ENCODE data around the gene IDH3G.

The IDH3G gene

DNA sequence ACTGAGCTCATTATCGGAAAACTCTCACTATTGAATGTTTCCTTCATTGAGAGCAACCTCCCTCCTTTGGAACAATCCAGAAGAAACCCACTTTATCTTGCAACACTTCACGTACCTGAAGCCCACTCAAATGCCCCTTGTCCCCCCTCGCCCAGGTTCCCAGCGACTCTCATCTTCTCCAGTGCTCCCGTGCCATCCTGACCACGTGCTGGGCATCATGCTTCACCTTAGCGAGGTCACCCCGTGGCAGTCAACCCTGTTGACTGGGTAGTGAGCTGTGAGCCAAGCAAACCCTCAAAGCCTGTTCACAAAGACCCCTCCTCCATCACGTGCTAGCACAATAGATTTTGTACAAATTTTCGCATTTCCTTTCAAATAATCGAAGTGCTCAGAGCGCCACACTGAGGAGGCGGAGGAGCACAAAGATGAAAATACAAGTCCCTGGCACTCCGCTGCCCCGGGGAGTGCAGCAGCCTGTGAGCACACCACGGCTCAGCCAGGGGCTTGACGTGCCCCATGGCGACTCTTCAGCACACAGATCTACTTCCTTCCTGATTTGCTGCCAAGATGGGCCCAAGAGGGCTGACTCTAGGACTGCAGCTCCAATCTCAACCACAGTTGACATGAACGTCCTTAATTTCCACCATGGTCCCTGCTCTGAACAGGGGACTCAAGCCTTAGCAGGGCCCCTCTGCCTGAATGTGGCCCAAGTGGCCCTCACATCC, 20.6 kb upstream of the IDH3G start:
- DNase-seq, result no peak

- DNase-seq, result no peak
Observed at GRCh38 chrX:153813161-153813560, 19.0 kb upstream of the IDH3G start.

GRCh38 chrX:153812220-153812619, 18.0 kb upstream of the IDH3G start:
- DNase-seq, result no peak

- no peak for DNase-seq
Observed at GRCh38 chrX:153807976-153808375, 13.8 kb upstream of the IDH3G start.

DNA sequence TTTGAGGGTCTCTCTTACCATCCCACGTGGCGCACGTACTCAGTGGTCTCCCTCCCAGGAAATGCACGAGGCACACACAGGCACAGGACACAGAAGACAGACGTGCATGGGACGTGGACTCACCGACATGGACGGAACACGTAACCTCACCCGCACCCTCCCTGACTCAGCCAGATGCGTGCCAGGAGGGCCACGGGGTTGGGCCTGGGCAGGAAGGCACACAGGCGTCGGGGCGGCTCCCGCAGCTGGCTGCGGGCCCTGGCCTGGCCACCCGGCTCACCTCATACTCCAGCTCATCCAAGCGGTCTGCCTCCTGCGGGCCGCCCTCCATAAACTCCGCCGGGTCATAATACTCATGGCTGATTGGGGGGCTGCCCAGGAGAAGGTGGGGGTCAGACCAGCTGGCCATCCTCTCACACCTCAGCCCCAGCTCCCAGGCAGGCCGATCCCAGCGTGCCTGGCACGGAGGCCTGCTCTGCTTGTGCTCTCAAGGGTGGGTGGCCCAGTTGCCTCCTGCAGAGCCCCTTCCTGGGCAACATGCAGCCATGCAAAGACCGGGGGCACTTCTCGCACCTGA, 12.9 kb upstream of the IDH3G start:
- no peak for DNase-seq

DNA sequence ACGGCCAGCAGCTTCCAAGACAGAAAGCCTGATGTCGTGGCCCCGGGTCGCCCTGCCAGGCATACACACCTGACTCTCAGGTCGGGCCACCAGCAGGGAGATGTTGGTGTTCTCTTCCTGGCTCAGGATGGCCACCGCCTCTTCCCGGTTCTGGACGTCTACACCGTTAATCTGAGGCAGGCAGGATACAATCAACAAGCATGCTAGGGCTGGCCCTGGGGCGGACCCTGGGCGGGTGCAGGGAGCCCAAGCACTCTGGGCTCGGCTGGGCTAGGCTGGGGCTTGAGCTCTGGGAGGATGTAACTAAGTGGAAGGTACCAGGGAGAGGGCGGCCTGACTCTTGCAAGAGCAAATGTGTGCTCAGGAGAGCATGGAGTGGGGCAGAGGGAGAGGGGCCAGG, 11.3 kb upstream of the IDH3G start:
- no peak for DNase-seq

- DNase-seq, result no peak
Observed at GRCh38 chrX:153804621-153805020, 10.4 kb upstream of the IDH3G start.

DNA sequence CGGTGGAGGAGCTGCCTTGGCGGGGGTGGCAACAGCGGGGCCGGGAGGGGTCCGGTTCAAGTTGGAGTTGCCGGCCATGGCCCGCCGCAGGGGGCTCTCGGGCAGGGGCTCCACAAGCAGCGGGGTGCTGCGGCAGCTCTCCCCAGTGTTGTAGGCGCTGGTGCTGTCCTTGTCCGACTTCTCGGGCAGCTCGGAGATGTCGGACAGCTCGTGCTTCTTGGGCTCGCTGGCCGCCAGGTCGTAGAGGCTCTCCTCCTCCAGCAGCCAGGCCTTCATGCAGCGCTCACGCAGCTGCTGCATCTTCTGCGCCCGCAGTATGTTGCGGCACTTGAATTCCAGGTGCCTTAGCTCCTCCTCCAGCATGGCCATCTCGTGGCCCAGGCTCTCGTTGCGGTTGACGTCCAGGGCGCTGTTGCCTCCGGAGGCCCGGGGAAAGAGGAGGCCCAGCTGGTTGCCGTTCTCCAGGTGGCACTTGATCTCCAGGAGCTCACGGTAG, 10.0 kb upstream of the IDH3G start:
- DNase-seq, result no peak

- no peak for DNase-seq
Observed at GRCh38 chrX:153803211-153804099, 9.3 kb upstream of the IDH3G start.

GRCh38 chrX:153802513-153803045, 8.4 kb upstream of the IDH3G start:
- DNase-seq, result no peak

DNA sequence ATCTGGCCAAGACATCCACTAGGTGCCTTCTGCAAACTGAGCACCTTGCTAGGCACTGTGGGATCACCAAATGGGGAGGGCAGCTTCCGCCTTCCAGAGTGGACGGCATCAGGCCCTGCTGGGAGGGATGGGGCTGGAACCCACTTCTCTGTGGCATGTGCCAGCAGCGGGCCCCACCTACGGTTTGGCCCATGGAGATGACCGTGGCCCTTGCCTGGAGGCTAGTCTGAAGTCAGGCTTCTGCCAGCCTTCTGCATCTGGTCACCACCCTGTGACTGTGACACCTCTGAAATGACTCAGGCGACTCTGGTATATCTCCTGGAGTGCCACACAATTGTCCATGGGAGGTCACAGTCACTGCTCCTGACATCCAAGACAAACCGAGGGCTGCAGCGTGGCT, 7.5 kb upstream of the IDH3G start:
- no peak for DNase-seq

DNA sequence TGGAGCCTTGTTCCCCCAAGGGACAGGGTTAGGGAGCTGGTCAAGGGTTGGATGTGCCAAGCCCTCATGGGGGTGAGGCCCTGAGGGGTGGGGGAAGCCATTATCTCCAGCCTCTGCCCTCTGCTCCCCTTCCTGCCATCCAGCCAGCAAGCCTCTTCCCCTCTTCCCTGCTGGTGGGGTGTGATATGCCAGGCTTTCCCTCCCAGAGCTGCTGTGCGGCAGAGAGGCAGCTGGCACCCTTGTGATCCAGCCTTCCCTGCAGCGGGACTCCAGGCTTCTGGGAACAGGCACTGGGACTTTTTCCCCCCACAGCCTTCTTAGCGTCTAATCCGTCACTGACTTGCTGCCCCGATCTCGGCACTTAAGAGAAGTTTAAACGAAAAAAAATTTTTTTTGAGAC, 6.6 kb upstream of the IDH3G start:
- no peak for DNase-seq

- no peak for DNase-seq
Observed at GRCh38 chrX:153800177-153800722, 6.1 kb upstream of the IDH3G start.

DNA sequence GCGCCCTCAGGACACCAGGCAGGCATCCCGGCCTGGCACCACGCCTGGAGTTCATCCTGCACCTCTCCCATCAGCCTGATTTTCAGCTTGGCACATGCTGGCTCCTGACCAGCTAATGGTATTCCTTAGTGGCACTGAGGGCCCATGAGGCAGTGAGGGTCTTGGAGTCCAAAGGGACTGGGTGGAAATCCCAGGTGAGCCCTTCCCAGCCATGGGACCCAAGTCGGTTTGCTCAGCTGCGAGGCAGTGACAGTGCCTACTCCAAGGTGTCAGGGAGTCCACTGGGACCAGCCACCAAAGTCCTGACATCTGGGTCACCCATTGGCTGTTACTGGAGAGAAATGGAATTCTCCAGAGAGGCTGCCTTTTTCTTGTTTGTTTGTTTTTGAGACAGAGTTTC, 5.2 kb upstream of the IDH3G start:
- DNase-seq, result no peak

DNA sequence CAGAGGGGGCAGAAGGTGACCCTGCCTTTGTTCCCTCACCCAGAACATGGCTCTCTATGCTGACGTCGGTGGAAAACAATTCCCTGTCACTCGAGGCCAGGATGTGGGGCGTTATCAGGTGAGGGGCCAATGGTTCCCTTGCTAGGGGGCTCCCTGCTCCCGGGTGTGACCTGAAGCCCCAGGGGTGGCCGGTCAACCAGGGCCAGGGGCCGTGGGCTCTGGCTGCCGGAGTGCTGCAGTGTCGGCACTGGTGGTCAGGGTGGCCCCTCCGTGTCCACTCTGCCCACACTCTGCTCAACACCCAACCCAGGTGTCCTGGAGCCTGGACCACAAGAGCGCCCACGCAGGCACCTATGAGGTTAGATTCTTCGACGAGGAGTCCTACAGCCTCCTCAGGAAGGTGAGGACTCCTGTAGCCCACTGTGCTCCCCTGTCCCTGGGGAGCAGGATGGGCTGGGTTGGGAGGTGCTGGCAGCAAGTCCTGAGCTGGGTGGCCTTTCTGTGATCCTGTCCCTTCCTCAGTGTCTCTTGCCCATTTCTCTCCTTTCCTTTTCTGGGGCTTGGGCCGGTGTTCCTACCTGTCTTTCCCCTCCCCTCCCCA, 3.3 kb upstream of the IDH3G start:
- DNase-seq, result no peak

GRCh38 chrX:153794897-153795816, 982 bp upstream of the IDH3G start:
- no peak for DNase-seq

DNA sequence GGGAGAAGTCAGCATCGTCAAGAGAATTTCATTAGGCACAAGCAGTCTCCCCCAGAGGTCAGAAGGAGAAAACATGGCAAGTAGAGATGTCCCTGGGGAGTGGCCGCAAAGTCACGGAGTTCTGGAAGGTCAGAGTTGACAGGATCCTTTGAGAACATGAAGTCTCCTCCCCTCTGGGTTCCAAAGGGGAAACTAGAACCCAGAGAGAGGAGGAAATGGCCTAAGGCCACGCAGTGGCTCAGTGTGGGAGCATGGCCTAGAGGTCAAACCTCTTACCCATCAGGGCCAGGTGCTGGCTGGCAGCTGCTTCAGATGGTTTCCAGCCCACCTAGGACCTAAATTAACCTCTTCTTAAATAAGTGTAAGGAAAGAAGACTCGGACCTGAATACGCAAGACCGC, 884 bp downstream of the IDH3G start:
- DNase-seq, result no peak

DNA sequence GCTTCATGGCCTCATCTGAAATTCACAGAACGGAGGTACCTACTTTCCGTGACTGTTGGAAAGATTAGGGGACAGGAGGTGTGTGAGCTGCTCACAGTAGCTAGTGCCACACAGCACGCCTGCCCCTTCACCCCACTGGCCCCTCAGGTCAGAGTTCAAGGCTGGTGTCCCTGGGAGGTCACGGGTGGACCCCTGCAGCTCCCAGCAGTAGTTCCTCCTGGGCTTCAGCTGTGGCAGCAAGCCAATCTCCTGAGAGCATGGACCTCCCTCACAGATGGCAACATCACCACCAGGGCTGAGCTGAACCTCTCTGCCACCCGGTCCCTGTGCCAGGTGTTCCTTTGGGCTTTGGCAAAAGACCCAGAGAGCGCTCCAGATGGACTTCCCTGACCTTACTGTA, 1.8 kb downstream of the IDH3G start:
- no peak for DNase-seq

- no peak for DNase-seq
Observed at GRCh38 chrX:153791104-153791852, 2.9 kb downstream of the IDH3G start.

- no peak for DNase-seq
Observed at GRCh38 chrX:153789654-153790053, 4.5 kb downstream of the IDH3G start.

DNA sequence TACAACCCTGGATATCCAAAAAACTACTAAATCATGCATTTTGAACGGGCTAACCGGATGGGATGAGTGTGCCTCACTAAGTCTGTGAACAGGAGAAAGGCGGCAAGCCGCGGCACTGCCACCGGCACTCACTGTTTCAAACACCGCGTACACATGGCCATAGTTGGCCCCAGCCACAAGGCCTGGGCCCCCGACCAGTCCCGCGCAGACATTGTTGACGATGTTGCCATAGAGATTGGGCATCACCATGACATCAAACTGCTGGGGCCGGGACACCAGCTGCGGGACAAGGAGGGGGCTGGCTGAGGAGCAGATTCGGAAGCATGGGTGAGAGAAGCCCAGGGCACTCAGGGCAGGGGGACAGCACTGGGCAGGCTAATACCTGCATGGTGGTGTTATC, 7.5 kb downstream of the IDH3G start:
- DNase-seq, result no peak

Data from activated CD8-positive, alpha-beta memory T cell treated with anti-CD3 and anti-CD28 coated beads, Interleukin-2, amount 50 U/mL, for 48 hours (primary cell).